D721Med (cell line): ENCODE results near the gene TFDP2.

Experiments used
- DNase-seq: peaks from one replicate; pipeline ENCODE4 v3.0.0; 2011; ENCODE audit warnings: low spot score; ENCODE audit not compliant: insufficient read length
- FAIRE-seq: peaks from 2 replicates; lab custom pipeline; 2011; peaks lifted over from hg19 to GRCh38; lab: Jason Lieb, UNC
- CTCF ChIP-seq: IDR thresholded peaks from 2 replicates; pipeline ENCODE4 v1.5.1; 2012; ENCODE audit warnings: mild to moderate bottlenecking, control low read depth; ENCODE audit not compliant: insufficient read depth; ENCODE audit errors: missing control alignments

Gene TFDP2

GRCh38 chr3:141900343-141900742 lies 249.0 kb downstream of the TFDP2 start:
- no peak for TF ChIP-seq CTCF
- DNase-seq: no peak
- no peak for FAIRE-seq

GRCh38 chr3:141898908-141899307 lies 250.4 kb downstream of the TFDP2 start:
- TF ChIP-seq CTCF: no peak
- DNase-seq (no peak), FAIRE-seq (no peak)

GRCh38 chr3:141895731-141896130 lies 253.6 kb downstream of the TFDP2 start:
- no peak for DNase-seq
- no peak for FAIRE-seq

GRCh38 chr3:141894524-141895176 lies 254.7 kb downstream of the TFDP2 start:
- DNase-seq (no peak), FAIRE-seq (no peak)
- TF ChIP-seq CTCF: no peak

More at GRCh38 chr3:141895731-141896130, 253.6 kb downstream of the TFDP2 start:
- no peak for TF ChIP-seq CTCF
